ENCODE data around the gene SLC27A5.

Gene SLC27A5

DNA sequence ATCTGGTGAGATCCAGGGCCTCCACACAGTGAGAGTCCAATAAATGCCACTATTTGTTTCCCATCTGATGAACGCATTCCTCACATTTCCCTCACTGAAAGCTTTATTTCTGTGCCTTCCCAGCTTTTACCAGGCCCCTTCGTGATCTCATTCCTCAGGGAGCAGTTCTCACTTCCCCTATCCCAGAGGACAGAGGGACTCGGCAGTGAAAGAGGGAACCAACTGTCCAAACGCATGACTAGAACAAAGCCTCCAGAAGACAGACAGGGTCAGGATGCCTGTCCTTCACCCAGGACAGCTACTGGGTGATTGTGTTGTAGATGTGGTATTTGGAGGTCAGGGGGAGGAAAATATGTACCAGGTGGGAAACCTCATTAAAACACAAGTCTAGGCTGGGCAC is 9.9 kb upstream of the SLC27A5 start:
- TF ChIP-seq POLR2A (IDR thresholded peaks at IDR 0.05; ENCODE audit: low read length) (no peak), GATA1 (IDR thresholded peaks at IDR 0.05; ENCODE audit: low read depth, low read length) (no peak)
- no peak for DNase-seq

GRCh38 chr19:58520257-58520599 is 8.4 kb upstream of the SLC27A5 start:
- DNase-seq: no peak
- TF ChIP-seq POLR2A (IDR thresholded peaks at IDR 0.05; ENCODE audit: low read length) (no peak), GATA1 (IDR thresholded peaks at IDR 0.05; ENCODE audit: low read depth, low read length) (no peak)

DNA sequence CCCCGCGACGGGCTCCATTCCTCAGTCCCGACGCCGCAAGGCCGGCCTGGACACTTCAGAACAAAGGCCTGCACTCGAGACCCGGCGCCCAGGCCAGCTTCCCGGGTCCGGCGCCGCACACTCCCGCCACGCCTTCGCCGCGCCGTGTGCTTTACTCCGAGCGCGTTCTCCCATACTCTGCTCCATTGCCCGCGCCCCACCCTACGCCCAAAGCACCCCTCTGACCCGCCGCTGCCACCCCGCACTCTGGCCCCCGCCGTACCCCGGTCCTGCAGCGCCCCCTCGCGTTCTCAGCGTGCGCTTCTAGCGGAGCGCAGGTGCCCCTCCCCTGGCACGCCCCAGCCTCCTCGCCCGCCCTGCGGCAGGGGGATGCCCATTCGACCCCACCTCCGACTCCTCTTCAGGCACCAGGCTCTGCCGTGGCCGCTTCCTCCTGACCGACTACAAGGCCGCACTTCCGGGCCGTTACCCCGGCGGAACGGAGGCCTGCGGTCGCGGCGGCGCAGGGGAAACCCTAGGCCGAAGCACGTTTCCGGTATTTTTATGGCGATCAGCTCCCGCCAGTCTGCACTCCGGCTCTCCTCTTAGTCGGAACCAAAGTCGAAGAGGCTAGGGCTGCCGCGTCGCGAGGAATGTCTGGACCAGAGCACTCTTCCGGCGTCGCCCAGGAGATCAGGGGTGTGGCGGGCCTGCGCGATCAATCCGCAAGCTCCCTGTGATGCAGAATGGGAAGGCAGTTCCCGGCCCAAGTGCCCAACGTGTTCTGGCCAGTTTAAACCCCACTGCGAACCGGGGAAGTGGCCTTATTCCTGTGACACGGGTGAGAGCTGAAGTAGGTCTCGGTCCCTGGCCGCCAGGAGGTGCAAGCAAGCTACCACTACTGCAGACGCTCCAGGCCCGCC is 7.8 kb upstream of the SLC27A5 start, which contains the start of gene ZBTB45:
TSS of gene ZBTB45 (minus strand) at position 456 of the 902 bp plus-strand sequence. CDS start 2,137 bp downstream, outside the sequence.
- DNase-seq: peak; percentile 97
- TF ChIP-seq POLR2A (IDR thresholded peaks at IDR 0.05; ENCODE audit: low read length): peak; percentile 83
- TF ChIP-seq GATA1 (IDR thresholded peaks at IDR 0.05; ENCODE audit: low read depth, low read length): no peak

DNA sequence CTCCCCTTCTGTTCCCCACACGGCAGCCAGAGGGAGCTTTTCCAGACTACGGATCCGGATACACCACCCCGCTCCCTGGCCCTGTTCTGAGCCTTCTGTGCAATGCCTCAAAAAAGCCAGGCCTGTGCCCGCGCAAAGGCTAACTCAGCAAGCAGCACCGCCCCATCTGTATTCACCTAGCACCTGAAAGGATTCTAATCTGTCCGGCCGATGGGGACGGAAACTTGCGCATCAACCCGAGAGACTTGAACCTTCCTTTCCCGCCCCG is 7.2 kb upstream of the SLC27A5 start:
- peak; percentile 82 to 86 for DNase-seq

GRCh38 chr19:58518256-58519086 is 6.7 kb upstream of the SLC27A5 start:
- TF ChIP-seq POLR2A (IDR thresholded peaks at IDR 0.05; ENCODE audit: low read length) (peak; percentile 15), GATA1 (IDR thresholded peaks at IDR 0.05; ENCODE audit: low read depth, low read length) (no peak)
- peak; percentile 62 to 65 for DNase-seq

More for the DNA sequence above, 7.2 kb upstream of the SLC27A5 start:
- TF ChIP-seq GATA1 (IDR thresholded peaks at IDR 0.05; ENCODE audit: low read depth, low read length) (no peak), POLR2A (IDR thresholded peaks at IDR 0.05; ENCODE audit: low read length) (no peak)

- DNase-seq: no peak
These were observed 5.4 kb upstream of the SLC27A5 start for GRCh38 chr19:58516964-58517833.

DNA sequence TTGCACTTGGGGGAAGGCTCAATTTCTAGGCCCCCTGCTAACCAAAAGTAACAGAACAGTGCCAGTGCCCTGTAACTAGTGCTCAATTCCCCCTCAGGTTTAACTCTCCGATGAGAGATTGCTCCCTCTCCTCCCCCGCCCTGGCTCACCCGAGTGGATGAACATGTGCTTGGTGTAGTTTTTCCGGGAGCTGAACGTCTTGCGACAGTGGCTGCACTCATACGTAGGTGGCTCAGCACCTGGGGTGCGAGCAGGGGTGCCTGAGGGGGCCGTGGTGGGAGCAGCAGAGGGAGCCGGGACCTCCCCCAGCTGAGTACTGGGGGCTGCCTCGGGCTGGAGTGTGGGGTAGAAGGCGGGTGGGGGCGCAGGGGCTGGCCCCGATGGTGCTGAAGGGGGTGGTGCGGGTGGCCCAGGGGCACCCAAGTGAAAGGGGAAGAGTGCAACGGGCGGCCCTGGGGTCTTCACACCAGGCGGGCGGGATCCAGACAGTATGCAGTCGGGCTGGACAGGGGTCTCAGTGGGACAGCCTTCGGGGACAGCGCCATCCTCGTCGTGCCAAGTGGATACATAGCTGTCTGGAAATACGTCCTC is 4.5 kb upstream of the SLC27A5 start:
- no peak for DNase-seq
- TF ChIP-seq GATA1 (IDR thresholded peaks at IDR 0.05; ENCODE audit: low read depth, low read length): no peak
- TF ChIP-seq POLR2A (IDR thresholded peaks at IDR 0.05; ENCODE audit: low read length): no peak

More at GRCh38 chr19:58516964-58517833, 5.4 kb upstream of the SLC27A5 start:
- no peak for TF ChIP-seq POLR2A (IDR thresholded peaks at IDR 0.05; ENCODE audit: low read length)
- TF ChIP-seq GATA1 (IDR thresholded peaks at IDR 0.05; ENCODE audit: low read depth, low read length): no peak

GRCh38 chr19:58515259-58515658 is 3.5 kb upstream of the SLC27A5 start:
- no peak for DNase-seq
- no peak for TF ChIP-seq GATA1 (IDR thresholded peaks at IDR 0.05; ENCODE audit: low read depth, low read length)
- TF ChIP-seq POLR2A (IDR thresholded peaks at IDR 0.05; ENCODE audit: low read length): no peak

- TF ChIP-seq GATA1 (IDR thresholded peaks at IDR 0.05; ENCODE audit: low read depth, low read length) (no peak), POLR2A (IDR thresholded peaks at IDR 0.05; ENCODE audit: low read length) (no peak)
- DNase-seq: no peak
These were observed 2.8 kb upstream of the SLC27A5 start for GRCh38 chr19:58514564-58515022.

- TF ChIP-seq POLR2A (IDR thresholded peaks at IDR 0.05; ENCODE audit: low read length): peak; percentile 70
- no peak for TF ChIP-seq GATA1 (IDR thresholded peaks at IDR 0.05; ENCODE audit: low read depth, low read length)
- DNase-seq: peak; percentile 96 to 97
These were observed 2.1 kb upstream of the SLC27A5 start for GRCh38 chr19:58513694-58514563.

- TF ChIP-seq GATA1 (IDR thresholded peaks at IDR 0.05; ENCODE audit: low read depth, low read length): no peak
- no peak for TF ChIP-seq POLR2A (IDR thresholded peaks at IDR 0.05; ENCODE audit: low read length)
- DNase-seq: no peak
These were observed 1.5 kb upstream of the SLC27A5 start for GRCh38 chr19:58513213-58513693.

All from erythroblast (primary cell).